ENCODE data around the gene PSMD9.

The PSMD9 gene

DNA sequence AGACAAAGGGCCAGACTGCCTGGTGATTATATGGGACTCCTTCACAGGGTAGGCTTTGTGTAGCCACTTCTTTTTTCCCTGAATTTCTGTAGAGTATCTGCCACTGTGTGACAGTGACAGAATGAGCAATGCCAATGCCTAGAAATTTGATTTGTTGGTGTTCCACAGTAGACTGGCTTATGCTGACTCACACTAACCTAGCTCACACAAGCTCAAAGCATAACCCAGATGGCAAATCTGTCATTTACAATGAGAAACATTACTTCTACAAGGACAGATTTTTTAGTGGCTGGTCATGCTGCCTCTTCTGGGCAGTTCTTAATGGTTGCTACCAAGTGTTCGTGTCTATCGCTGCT is 45.7 kb downstream of the PSMD9 start:
- no peak for DNase-seq (ENCODE audit: low read depth)
- TF ChIP-seq, protein P1, sequence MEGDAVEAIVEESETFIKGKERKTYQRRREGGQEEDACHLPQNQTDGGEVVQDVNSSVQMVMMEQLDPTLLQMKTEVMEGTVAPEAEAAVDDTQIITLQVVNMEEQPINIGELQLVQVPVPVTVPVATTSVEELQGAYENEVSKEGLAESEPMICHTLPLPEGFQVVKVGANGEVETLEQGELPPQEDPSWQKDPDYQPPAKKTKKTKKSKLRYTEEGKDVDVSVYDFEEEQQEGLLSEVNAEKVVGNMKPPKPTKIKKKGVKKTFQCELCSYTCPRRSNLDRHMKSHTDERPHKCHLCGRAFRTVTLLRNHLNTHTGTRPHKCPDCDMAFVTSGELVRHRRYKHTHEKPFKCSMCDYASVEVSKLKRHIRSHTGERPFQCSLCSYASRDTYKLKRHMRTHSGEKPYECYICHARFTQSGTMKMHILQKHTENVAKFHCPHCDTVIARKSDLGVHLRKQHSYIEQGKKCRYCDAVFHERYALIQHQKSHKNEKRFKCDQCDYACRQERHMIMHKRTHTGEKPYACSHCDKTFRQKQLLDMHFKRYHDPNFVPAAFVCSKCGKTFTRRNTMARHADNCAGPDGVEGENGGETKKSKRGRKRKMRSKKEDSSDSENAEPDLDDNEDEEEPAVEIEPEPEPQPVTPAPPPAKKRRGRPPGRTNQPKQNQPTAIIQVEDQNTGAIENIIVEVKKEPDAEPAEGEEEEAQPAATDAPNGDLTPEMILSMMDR (conservative IDR thresholded peaks at IDR 0.05; ENCODE audit: low read depth, low read length), result no peak
- H3K4me3 ChIP-seq (ENCODE audit: low read length), result no peak overlapping the region

DNA sequence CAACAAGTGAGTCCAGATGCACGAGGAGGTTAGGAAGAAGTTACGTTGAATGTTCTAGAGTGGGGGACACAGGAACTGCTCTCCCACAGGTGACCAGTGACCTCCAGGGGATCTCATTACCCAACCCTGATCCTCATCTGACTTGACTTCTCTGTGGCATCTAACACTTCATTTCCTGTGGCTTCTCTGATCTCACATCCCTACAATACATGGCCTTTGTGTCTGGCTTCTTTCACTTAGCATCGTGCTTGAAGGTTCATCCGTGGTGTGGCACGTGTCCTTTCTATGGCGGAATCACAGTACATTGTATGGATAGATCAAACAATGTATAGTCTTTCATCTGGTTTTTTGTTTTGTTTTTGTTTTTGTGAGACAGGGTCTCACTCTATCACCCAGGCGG is 49.1 kb downstream of the PSMD9 start:
- TF ChIP-seq, protein P1 (conservative IDR thresholded peaks at IDR 0.05; ENCODE audit: low read depth, low read length), result no peak
- DNase-seq (ENCODE audit: low read depth), result no peak
- H3K4me3 ChIP-seq (ENCODE audit: low read length), result no peak overlapping the region

DNA sequence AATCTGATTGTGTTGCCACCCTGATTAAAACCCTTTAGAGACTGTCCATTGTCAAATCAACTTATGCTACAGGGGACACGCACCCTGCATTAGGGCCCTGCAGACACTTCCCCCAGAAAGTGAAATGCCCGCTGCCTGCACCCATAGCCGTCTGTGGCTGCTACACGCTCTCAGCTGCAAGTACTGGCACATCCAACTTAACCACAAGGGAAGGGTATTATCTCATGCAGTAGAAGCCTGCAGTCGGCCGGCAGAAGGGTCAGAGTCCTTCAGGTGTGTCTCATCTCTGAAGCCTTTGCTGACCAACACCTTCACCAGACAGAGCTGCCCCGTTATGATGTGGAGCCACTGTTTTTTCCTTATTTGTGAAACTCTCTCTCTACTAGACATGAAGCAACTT is 50.6 kb downstream of the PSMD9 start:
- TF ChIP-seq, protein P1 (conservative IDR thresholded peaks at IDR 0.05; ENCODE audit: low read depth, low read length), result no peak
- no peak for DNase-seq (ENCODE audit: low read depth)
- H3K4me3 ChIP-seq (ENCODE audit: low read length), result no peak overlapping the region

DNA sequence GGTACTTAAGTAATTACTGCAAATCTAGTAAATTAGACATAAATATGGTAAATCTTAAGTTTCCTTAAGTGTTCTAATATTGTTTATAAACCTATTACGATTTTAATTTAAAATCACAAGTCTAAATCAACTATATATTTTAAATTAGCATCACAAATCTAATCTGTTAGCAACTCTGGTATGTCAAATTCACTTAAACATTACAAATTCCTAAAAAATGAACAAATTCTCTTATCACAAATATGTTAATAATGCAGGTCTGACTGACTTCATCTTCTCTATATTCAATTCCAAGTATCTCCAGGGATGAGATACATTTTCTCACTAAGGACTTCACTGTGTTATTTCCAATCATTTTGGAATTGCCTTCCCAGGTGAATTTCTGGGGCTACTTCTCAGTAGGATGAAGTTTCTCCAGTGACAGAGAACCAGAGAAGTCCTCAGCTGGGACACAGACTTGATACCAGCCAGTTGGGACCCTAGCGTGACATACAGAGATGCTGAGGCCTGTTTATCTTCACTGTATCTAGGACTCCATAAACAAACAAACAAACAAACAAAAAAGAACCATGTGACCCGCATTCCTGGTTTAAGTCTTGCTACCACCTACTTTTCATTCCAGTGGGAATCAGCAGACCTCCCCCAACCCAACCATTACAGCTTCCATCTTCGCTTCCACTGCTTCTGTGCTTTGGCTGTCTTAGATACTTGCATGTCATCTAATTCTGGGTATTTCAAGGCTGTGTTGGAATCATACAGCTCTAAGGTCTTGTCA is 51.6 kb downstream of the PSMD9 start:
- DNase-seq (ENCODE audit: low read depth), result no peak
- TF ChIP-seq, protein P1 (conservative IDR thresholded peaks at IDR 0.05; ENCODE audit: low read depth, low read length), result no peak

DNA sequence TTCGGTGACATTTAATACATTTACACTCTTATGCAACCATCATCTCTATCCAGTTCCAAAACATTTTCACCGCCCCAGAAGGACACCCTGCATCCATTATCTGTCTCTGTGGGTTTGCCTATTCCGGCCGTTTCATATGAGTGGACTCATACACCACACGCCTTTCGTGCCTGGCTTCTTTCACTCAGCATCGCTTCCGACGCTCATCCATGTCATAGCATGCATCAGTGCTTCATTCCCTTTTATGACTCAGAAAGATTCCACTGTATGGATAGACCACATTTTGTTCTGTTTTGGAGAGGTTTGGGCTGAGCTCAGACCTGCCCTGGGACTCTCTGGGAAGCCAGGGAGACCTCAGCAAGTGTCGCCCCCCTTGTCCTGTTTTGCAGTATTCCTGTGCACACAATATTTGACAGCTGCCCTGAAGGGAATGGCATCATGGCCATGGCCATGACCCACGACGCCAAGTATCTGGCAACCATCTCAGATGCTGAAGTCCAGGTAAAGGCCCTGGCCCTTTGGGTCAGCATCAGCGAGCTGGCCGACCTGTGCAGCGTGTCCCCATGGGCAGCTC is 53.6 kb downstream of the PSMD9 start:
- TF ChIP-seq, protein P1 (conservative IDR thresholded peaks at IDR 0.05; ENCODE audit: low read depth, low read length), result no peak
- no peak overlapping the region for H3K4me3 ChIP-seq (ENCODE audit: low read length)
- no peak for DNase-seq (ENCODE audit: low read depth)

More for the DNA sequence above, 51.6 kb downstream of the PSMD9 start:
- H3K4me3 ChIP-seq (ENCODE audit: low read length), result no peak overlapping the region

DNA sequence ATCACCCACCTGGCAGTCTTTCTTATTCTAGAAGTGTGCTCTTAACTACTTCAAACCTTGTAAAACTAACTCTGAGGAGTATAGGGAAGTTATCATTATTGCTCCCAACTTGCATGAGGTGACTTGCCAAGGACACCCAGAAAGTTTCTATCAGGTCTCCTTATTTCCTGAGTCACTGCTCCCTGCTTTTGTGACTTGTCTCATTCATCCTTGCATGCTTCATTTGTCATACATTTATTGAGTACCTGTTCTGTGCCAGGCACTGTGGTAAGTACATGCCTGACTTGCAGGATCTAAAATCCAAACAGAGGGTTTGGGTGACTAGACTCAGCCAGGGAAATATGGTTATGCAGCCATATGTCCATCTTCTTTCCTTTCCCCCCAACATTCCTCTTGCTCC is 55.3 kb downstream of the PSMD9 start:
- TF ChIP-seq, protein P1 (conservative IDR thresholded peaks at IDR 0.05; ENCODE audit: low read depth, low read length), result no peak

More for the DNA sequence above, 55.3 kb downstream of the PSMD9 start:
- DNase-seq (ENCODE audit: low read depth), result no peak
- no peak overlapping the region for H3K4me3 ChIP-seq (ENCODE audit: low read length)

All from retinal pigment epithelial cell (primary cell).